Duodenal mucosa (tissue), 2 donors: ENCODE results near the gene EXOC4.

Experiments used
- H3K27ac ChIP-seq: one replicate; pipeline ENCODE4 v1.7.0; 2013; ENCODE audit warnings: low read depth, low read length
- H3K27me3 ChIP-seq, 2 donors: one replicate each; pipeline ENCODE4 v1.7.0; 2013; ENCODE audit warnings: low read length in 2 of 2, control low read depth in 1 of 2; ENCODE audit not compliant: insufficient read depth in 2 of 2, control insufficient read depth in 1 of 2
- H3K36me3 ChIP-seq, 2 donors: one replicate each; pipeline ENCODE4 v1.7.0; 2013; ENCODE audit warnings: low read length in 2 of 2, control low read depth in 1 of 2; ENCODE audit not compliant: insufficient read depth in 2 of 2, control insufficient read depth in 1 of 2
- H3K4me1 ChIP-seq, 2 donors: one replicate each; pipeline ENCODE4 v1.7.0; 2013; ENCODE audit warnings: low read length in 2 of 2, control low read depth in 1 of 2; ENCODE audit not compliant: insufficient read depth in 2 of 2, control insufficient read depth in 1 of 2
- H3K4me3 ChIP-seq, 2 donors: one replicate each; pipeline ENCODE4 v1.7.0; 2013; ENCODE audit warnings: low read length in 2 of 2, low read depth in 1 of 2
- H3K9ac ChIP-seq, 2 donors: one replicate each; pipeline ENCODE4 v1.7.0; 2013; ENCODE audit warnings: low read length in 2 of 2, low read depth in 1 of 2
- H3K9me3 ChIP-seq, 2 donors: one replicate each; pipeline ENCODE4 v1.7.0; 2013; ENCODE audit warnings: low read length in 2 of 2, control low read depth in 1 of 2; ENCODE audit not compliant: control insufficient read depth in 1 of 2

The EXOC4 gene

DNA sequence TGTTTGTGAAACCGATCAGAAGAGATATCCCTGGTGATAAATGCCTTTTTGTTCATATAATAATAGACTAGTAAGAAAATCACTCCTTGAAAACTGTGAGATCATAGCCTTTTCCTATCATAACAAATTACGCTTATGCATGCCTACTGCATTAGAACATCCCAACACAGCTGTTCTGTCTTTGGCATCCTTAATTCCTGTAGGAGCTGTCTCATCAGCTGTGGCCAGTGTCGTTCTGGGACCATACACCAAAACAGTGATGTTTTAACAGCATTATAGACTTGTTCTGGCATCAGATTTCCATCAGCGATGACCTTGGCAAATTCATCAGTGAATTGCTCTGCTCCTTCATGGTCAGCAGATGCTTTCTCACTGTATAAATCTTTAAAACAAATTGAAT is 450.7 kb downstream of the EXOC4 start:
- Histone ChIP-seq H3K4me1 (no peaks in the 10 kb centered on the region), H3K4me3 (no peak overlapping the region), H3K9me3 (no peaks in the 10 kb centered on the region), H3K9ac (no peak overlapping the region), H3K27ac (no peak overlapping the region), H3K27me3 (no peaks in the 10 kb centered on the region), H3K36me3 (no peaks in the 10 kb centered on the region)

DNA sequence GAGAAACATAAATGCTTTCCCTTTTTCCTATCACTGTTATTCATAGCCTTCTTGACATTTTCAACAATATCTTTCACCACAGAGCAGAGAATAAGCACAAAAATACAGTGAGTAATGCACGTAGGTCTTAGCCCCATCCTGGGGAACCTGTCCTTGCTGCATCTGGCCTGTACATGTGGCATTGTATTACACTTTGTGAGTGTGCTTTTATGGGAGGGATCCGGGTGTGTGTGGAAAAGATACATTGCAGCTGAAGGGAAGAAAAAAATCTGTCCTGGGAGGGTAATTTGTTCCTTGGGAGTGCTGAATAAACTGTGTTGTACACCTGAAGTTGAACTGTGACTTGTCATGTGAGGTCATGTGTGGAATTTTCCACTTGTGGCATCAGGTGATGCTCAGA is 451.6 kb downstream of the EXOC4 start:
- no peaks in the 10 kb centered on the region for H3K36me3 ChIP-seq
- H3K9ac ChIP-seq, result no peak overlapping the region
- no peak overlapping the region for H3K27ac ChIP-seq
- H3K27me3 ChIP-seq, result no peaks in the 10 kb centered on the region
- H3K9me3 ChIP-seq, result no peaks in the 10 kb centered on the region
- H3K4me3 ChIP-seq, result no peak overlapping the region
- H3K4me1 ChIP-seq, result no peaks in the 10 kb centered on the region

DNA sequence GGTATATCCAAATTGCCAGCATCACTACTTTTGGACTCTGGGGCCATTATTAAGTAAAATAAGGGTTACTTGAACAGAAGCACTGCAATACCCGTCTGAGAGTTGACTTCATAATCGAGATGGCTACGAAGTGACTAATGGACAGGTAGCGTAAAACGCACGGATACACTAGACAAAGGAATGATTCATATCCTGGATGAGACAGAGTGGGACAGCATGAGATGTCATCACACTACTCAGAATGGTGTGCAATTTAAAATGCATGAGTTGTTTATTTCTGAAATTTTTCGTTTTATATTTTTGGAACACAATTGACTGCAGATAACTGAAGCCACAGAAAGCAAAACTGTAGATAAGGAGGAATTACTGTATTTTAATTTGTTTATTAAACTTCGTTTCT is 452.7 kb downstream of the EXOC4 start:
- H3K4me1 ChIP-seq, result no peaks in the 10 kb centered on the region
- H3K9me3 ChIP-seq, result no peaks in the 10 kb centered on the region
- no peak overlapping the region for H3K4me3 ChIP-seq

DNA sequence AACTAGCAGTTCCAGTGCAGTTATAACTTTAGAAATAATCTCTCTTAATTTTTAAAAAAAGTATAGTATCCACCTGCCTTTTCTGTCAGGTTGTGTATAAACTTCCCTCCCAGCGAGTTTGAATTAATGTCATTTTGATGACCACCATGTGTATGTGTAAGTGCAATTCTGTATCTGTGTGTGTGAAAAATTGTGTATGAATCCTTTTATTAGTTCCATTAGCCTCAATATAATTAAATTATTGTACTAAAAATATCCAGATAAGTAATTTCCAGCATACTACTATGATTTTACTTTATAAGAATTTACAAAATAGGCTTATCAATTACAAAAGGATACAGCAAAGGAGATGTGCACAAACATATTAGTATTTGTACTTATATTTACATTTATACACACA is 453.1 kb downstream of the EXOC4 start:
- Histone ChIP-seq H3K27me3 (no peaks in the 10 kb centered on the region), H3K4me3 (no peak overlapping the region), H3K27ac (no peak overlapping the region), H3K9ac (no peak overlapping the region), H3K9me3 (no peaks in the 10 kb centered on the region), H3K4me1 (no peaks in the 10 kb centered on the region), H3K36me3 (no peaks in the 10 kb centered on the region)

More for the DNA sequence above, 452.7 kb downstream of the EXOC4 start:
- H3K27me3 ChIP-seq, result no peaks in the 10 kb centered on the region
- H3K36me3 ChIP-seq, result no peaks in the 10 kb centered on the region
- no peak overlapping the region for H3K9ac ChIP-seq
- no peak overlapping the region for H3K27ac ChIP-seq

DNA sequence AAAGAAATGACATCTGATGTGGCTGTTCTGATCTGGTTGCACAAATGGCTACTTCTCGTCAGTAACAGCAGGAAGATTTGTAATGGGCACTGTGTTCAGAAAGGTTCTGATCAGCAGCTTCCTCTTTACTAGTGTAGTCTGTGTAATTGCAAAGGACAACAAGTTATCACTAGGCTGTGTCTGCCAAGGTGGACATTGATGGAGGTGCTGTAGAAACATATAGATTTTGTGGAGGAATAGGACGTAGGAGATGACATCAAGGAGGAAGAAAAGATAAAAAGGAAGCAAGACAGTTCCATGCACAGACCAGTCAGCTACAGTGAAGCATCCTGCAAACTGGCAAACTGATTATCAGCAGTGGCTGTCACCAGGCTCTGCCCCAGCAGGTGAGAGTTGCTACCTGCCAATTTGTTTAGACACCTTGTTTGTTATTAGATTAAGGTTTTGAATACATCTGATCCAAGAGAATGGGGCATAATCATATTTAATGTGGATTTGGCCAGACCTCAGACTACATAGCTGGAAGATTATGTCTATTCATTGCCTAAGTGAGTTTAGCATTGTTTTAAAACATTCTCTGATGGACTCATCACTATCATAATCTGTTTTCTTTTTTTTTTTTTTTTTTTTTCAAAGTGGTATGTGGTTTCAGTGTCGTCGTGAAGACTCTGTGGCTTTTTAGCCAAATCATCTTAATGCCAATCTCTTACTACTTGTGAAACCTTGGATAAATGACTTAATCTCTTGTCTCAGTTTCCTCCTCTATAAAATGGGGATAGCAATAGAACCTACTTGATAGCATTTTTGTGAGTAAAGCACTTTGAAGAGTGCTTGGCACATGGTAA is 456.4 kb downstream of the EXOC4 start:
- Histone ChIP-seq H3K27me3 (no peaks in the 10 kb centered on the region), H3K4me3 (no peak overlapping the region), H3K4me1 (no peaks in the 10 kb centered on the region), H3K27ac (no peak overlapping the region), H3K9me3 (no peaks in the 10 kb centered on the region), H3K9ac (no peak overlapping the region), H3K36me3 (no peaks in the 10 kb centered on the region)

DNA sequence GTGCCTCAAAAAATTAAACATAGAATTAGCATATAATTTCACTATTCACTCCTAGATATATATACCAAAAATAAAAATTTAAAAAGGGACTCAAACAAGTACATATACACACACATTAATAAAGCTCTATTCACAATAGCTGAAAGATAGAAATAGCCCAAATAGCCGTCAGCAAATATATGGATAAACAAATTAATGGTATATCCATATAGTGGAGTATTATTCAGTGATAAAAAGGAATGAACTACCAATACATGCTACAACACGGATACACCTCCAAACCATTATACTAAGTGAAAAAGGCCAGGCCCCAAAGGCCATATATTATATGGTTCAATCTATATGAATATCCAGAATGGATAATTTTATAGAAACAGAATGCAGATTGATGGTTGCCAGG is 459.7 kb downstream of the EXOC4 start:
- no peaks in the 10 kb centered on the region for H3K36me3 ChIP-seq
- no peak overlapping the region for H3K4me3 ChIP-seq
- no peak overlapping the region for H3K9ac ChIP-seq
- H3K9me3 ChIP-seq, result no peaks in the 10 kb centered on the region
- H3K27me3 ChIP-seq, result no peaks in the 10 kb centered on the region
- no peaks in the 10 kb centered on the region for H3K4me1 ChIP-seq
- H3K27ac ChIP-seq, result no peak overlapping the region

DNA sequence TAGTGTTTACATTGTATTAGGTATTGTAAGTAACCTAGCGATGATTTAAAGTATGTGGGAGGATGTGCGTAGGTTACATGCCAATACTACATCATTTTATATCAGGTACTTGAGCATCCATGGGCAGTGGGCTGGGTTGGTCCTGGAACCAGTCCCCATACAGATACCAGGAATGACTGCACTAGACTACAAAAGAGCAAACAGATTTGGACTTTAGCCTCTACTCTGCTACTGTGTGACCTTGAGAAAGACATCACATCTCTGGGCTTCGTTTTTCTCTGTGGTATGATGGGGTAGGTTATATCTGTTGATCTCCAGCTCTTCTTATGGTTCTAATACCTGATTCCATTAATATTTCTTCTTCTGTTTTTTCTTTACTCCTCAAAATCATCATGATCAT is 461.8 kb downstream of the EXOC4 start:
- no peak overlapping the region for H3K9ac ChIP-seq
- no peaks in the 10 kb centered on the region for H3K36me3 ChIP-seq
- H3K27ac ChIP-seq, result no peak overlapping the region
- H3K4me3 ChIP-seq, result no peak overlapping the region
- H3K9me3 ChIP-seq, result no peaks in the 10 kb centered on the region
- H3K4me1 ChIP-seq, result no peaks in the 10 kb centered on the region
- H3K27me3 ChIP-seq, result no peaks in the 10 kb centered on the region

DNA sequence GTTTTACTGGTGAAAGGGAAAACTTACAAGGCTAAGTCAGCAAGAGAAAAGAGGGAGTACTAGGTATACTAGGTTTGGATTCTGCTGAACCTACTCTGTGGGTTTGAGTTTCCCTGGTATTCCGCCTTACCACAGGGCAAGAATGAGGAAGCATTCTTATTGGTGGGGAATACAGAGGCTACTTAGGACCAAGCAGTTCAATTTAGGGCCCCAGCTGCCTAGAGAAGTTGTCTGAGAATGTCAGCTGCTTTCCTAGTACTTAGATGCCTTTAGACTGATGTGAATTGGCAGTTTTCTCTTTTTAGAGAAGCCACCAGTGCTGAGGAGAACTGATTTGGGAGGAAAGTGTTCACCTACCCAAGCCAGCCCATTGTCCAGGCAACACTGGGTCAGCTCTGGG is 465.3 kb downstream of the EXOC4 start:
- no peak overlapping the region for H3K9ac ChIP-seq
- H3K4me1 ChIP-seq, result no peaks in the 10 kb centered on the region
- no peaks in the 10 kb centered on the region for H3K27me3 ChIP-seq
- H3K4me3 ChIP-seq, result no peak overlapping the region
- H3K9me3 ChIP-seq, result no peaks in the 10 kb centered on the region
- H3K27ac ChIP-seq, result no peak overlapping the region
- no peaks in the 10 kb centered on the region for H3K36me3 ChIP-seq

DNA sequence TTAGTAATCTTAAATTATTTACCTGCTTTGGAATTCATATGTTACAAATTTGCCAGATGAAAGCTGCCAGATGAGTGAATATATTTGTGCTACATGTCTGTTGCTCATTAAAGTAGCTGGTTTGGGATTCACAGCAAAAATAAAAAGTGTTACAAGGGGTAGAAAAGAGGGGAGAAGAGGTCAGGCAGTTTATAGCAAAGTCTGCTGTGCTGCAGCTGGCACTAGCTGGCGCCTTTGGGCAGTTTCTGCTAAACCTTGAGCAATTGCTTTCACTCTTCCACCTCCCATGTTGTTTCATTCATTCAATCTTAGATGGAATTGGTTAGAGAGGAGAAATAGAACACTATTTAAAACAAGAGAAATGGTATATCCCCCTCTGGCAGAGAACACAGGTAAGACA is 470.2 kb downstream of the EXOC4 start:
- no peaks in the 10 kb centered on the region for H3K27me3 ChIP-seq
- no peak overlapping the region for H3K4me3 ChIP-seq
- H3K27ac ChIP-seq, result no peak overlapping the region
- no peaks in the 10 kb centered on the region for H3K4me1 ChIP-seq
- no peak overlapping the region for H3K9ac ChIP-seq
- no peaks in the 10 kb centered on the region for H3K36me3 ChIP-seq
- H3K9me3 ChIP-seq, result no peaks in the 10 kb centered on the region

DNA sequence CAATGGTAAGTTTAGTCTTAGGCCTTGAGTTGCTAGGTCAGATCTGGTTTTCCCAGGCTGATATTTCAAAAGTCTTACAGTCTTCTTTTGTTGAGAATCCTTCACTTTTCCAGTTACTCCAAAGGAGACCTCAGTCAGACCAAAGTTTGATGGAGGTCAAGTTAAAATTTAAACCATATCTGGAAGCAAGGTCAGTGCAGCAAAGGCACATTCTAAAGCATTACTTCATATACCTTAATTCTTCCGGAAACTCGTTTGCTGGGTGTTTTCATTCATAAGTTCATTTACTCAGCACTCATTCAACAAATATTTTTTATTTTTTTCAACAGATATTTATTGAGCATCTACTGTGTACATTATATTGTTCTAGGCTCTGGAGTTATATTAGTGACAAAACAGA is 471.3 kb downstream of the EXOC4 start:
- H3K4me1 ChIP-seq, result no peaks in the 10 kb centered on the region
- no peaks in the 10 kb centered on the region for H3K27me3 ChIP-seq
- no peak overlapping the region for H3K27ac ChIP-seq
- H3K4me3 ChIP-seq, result no peak overlapping the region
- H3K36me3 ChIP-seq, result no peaks in the 10 kb centered on the region
- H3K9ac ChIP-seq, result no peak overlapping the region
- H3K9me3 ChIP-seq, result no peaks in the 10 kb centered on the region
